Choroid plexus epithelial cell (primary cell): Measurements from ENCODE around the gene DAG1.

Source experiments
- DNase-seq: peaks from one replicate; pipeline ENCODE4 v3.0.0-alpha.2; 2010; ENCODE audit warnings: low read depth
- H3K4me3 ChIP-seq: 2 replicates; pipeline ENCODE4 v1.5.1; 2011; ENCODE audit warnings: low read depth, mild to moderate bottlenecking, control low read depth, low read length, moderate library complexity
- CTCF ChIP-seq: conservative IDR thresholded peaks from 2 replicates; pipeline ENCODE4 v1.5.1; 2011; ENCODE audit warnings: low read depth, mild to moderate bottlenecking, control low read depth, inconsistent platforms, low read length, moderate library complexity

Gene DAG1

GRCh38 chr3:49460188-49460890 is 9.7 kb upstream of the DAG1 start:
- DNase-seq: no peak
- H3K4me3 ChIP-seq: no peak overlapping the region
- no peak for TF ChIP-seq CTCF

GRCh38 chr3:49460956-49461355 is 9.1 kb upstream of the DAG1 start:
- no peak overlapping the region for H3K4me3 ChIP-seq
- TF ChIP-seq CTCF: no peak
- no peak for DNase-seq

DNA sequence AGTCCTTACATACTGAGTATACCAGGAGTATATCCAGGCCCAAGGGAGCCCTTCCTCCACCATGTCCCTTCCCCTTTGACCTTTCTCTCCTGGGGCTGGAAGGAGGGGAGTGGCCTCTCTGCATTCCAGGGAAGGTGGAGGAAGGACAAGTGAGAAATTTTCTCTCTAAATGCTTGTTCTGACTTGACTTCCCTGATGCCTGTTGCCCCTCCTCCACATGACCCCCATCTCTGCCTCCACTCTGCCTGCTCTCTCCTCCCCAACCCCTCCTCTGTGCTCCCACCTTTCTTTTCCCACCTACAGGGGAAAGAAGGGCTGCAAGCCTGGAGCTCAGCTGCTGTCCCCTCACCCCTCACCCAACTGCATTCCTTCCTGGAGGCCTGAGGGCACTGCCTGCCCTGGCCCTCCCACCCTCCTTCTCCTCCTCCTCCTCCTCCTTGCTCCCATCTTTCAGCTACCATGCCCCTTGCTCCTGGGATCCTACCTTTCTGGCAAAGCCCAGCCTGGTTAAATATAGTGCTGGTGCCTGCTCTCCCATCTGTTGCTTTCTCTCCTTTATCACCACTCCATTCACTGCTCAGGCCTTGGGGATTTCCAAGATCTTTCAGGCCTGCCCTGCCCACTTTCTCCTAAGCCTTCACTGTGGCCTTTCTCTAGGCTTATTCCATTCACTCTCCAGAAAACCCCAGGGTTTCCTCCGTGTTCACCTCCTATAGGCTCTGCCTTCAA is 8.5 kb upstream of the DAG1 start:
- H3K4me3 ChIP-seq: no peak overlapping the region
- DNase-seq: peak; percentile 63
- TF ChIP-seq CTCF: no peak

- TF ChIP-seq CTCF: no peak
- no peak overlapping the region for H3K4me3 ChIP-seq
- DNase-seq: no peak
Measured at GRCh38 chr3:49462222-49462621, 7.8 kb upstream of the DAG1 start.

- no peak overlapping the region for H3K4me3 ChIP-seq
- DNase-seq: no peak
- TF ChIP-seq CTCF: no peak
Measured at GRCh38 chr3:49465270-49466034, 4.6 kb upstream of the DAG1 start.

DNA sequence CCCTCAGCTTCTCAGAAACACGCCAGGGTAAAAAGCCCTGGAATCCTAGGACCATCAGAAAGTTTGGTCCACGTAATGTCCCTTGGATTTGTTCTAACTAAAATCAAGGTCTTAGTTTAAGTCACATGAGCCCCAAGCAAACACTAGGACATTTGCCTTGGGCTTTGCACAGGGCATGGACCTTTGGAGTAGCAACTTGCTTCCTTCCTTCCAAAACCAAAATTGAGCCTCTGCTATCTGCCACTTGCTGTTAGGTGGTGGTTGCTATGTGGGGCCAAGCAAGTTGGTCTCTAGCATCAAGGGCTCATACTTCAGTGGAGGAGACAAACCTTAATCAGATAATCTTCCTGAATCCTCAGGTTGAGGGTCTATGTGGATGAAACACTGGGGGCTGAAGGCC is 4.0 kb upstream of the DAG1 start:
- H3K4me3 ChIP-seq: no peak overlapping the region
- DNase-seq: no peak
- TF ChIP-seq CTCF: no peak
